Liver (tissue), 9 donors: ENCODE results near the gene VDAC1. TPM values are rescaled to one million over a fixed set of nuclear protein-coding genes. Genes with fewer than 3 reads are reported as not detected.
A peak's percentile ranks its signal among the peaks of the same experiment; 100 is the strongest.

ENCODE experiments used
- DNase-seq: peaks from one replicate; pipeline ENCODE4 v3.0.0-alpha.2; 2017; ENCODE audit warnings: low spot score
- H3K27ac ChIP-seq, 2 donors: one replicate each; pipeline ENCODE4 v1.7.0; 2013; ENCODE audit warnings: inconsistent platforms in 2 of 2, low read length in 2 of 2, control low read depth in 1 of 2, low read depth in 1 of 2, mild to moderate bottlenecking in 1 of 2
- H3K27me3 ChIP-seq, 4 donors: one replicate each; pipeline versions ENCODE4 v1.6.1 to v1.7.0; 2013; ENCODE audit warnings: low read length in 3 of 4, inconsistent platforms in 1 of 4, mild to moderate bottlenecking in 1 of 4, moderate library complexity in 1 of 4; ENCODE audit not compliant: control insufficient read depth in 4 of 4, insufficient read depth in 4 of 4
- H3K36me3 ChIP-seq, 4 donors: one replicate each; pipeline versions ENCODE4 v1.6.1 to v1.7.0; 2013; ENCODE audit warnings: low read length in 3 of 4, mild to moderate bottlenecking in 3 of 4, low read depth in 1 of 4, moderate library complexity in 1 of 4; ENCODE audit not compliant: control insufficient read depth in 4 of 4, insufficient read depth in 3 of 4
- H3K4me1 ChIP-seq, 4 donors: one replicate each; pipeline versions ENCODE4 v1.6.1 to v1.7.0; 2013; ENCODE audit warnings: low read length in 3 of 4, mild to moderate bottlenecking in 3 of 4, moderate library complexity in 1 of 4; ENCODE audit not compliant: control insufficient read depth in 4 of 4, insufficient read depth in 4 of 4
- H3K4me3 ChIP-seq, 3 donors: one replicate each; pipeline versions ENCODE4 v1.6.1 to v1.7.0; 2013; ENCODE audit warnings: low read length in 3 of 3, control low read depth in 1 of 3, low read depth in 1 of 3, mild to moderate bottlenecking in 1 of 3
- H3K9ac ChIP-seq, 2 donors: one replicate each; pipeline ENCODE4 v1.7.0; 2013; ENCODE audit warnings: low read length in 2 of 2, mild to moderate bottlenecking in 2 of 2, moderate library complexity in 2 of 2, control low read depth in 1 of 2, low read depth in 1 of 2
- H3K9me3 ChIP-seq, 4 donors: one replicate each; pipeline versions ENCODE4 v1.6.1 to v1.7.0; 2013; ENCODE audit warnings: low read length in 3 of 4; ENCODE audit not compliant: control insufficient read depth in 4 of 4
- FOXA2 ChIP-seq: IDR thresholded peaks from 2 replicates; pipeline ENCODE4 v1.6.1; 2016; ENCODE audit warnings: antibody characterized with exemption
- GABPA ChIP-seq, 2 donors: IDR thresholded peaks in 1 of 2; conservative IDR thresholded peaks in 1 of 2; 2 replicates each; pipeline ENCODE4 v1.6.1; 2016; ENCODE audit warnings: antibody characterized with exemption in 2 of 2, mild to moderate bottlenecking in 1 of 2, moderate library complexity in 1 of 2
- HNF4A ChIP-seq, 2 donors: conservative IDR thresholded peaks; 2 replicates each; pipeline ENCODE4 v1.6.1; 2016; ENCODE audit warnings: antibody characterized with exemption in 2 of 2, mild to moderate bottlenecking in 2 of 2
- HNF4G ChIP-seq: IDR thresholded peaks from 2 replicates; pipeline ENCODE4 v1.6.1; 2016; ENCODE audit warnings: antibody characterized with exemption
- JUND ChIP-seq, 2 donors: IDR thresholded peaks; 2 replicates each; pipeline ENCODE4 v1.6.1; 2016; ENCODE audit warnings: antibody characterized with exemption in 2 of 2
- NR2F2 ChIP-seq: IDR thresholded peaks from 2 replicates; pipeline ENCODE4 v1.6.1; 2016; ENCODE audit warnings: antibody characterized with exemption
- RAD21 ChIP-seq, 2 donors: IDR thresholded peaks; 2 replicates each; pipeline ENCODE4 v1.6.1; 2016; ENCODE audit warnings: antibody characterized with exemption in 2 of 2, mild to moderate bottlenecking in 2 of 2
- RXRA ChIP-seq, 2 donors: IDR thresholded peaks; 2 replicates each; pipeline ENCODE4 v1.6.1; 2017 to 2018; ENCODE audit warnings: antibody characterized with exemption in 2 of 2, mild to moderate bottlenecking in 1 of 2
- SP1 ChIP-seq: IDR thresholded peaks from 2 replicates; pipeline ENCODE4 v1.6.1; 2018; ENCODE audit warnings: antibody characterized with exemption, mild to moderate bottlenecking
- TAF1 ChIP-seq: conservative IDR thresholded peaks from 2 replicates; pipeline ENCODE4 v1.6.1; 2016; ENCODE audit warnings: antibody characterized with exemption, mild to moderate bottlenecking
- YY1 ChIP-seq: IDR thresholded peaks from 2 replicates; pipeline ENCODE4 v1.6.1; 2016; ENCODE audit warnings: antibody characterized with exemption, mild to moderate bottlenecking
- WGBS: extraction: QIAGEN DNeasy Blood & Tissue Kit; methylation state at CpG from one replicate; pipeline ENCODE4 v1.1.7; 2013; 5-methylcytosine and 5-hydroxymethylcytosine counted together
- polyA plus RNA-seq, 2 donors: library from polyadenylated mRNA; stranded (reverse) in 1 of 2; unstranded in 1 of 2; fragments of 200-250 nt in 1 of 2; fragments of >200 nt in 1 of 2; fragmentation: Nextera tagmentation in 1 of 2; extraction: Ambion mirVana in 1 of 2; gene quantifications; one replicate each; pipeline versions ENCODE4 v1.2.1 to v1.2.3, GENCODE V29; 2013 to 2015
- total RNA-seq, 2 donors: library from RNA; depleted of rRNA; stranded (reverse); fragments of >200 nt; gene quantifications; one replicate each; pipeline ENCODE4 v1.2.3, GENCODE V29; 2014
- TF ChIP-seq, protein P1 (sequence below): fragments of 150-350 bp; IDR thresholded peaks from 2 replicates; pipeline ENCODE4 v1.5.1; 2017; ENCODE audit warnings: improper control_type of control experiment, low read depth, low read length; ENCODE audit not compliant: missing input control
- TF ChIP-seq, protein P2 (sequence below): IDR thresholded peaks from 2 replicates; pipeline ENCODE4 v1.6.1; 2016; ENCODE audit warnings: antibody characterized with exemption
- TF ChIP-seq, protein P3 (sequence below): IDR thresholded peaks from 2 replicates; pipeline ENCODE4 v1.6.1; 2016; ENCODE audit warnings: antibody characterized with exemption
- TF ChIP-seq, protein P4 (sequence below): IDR thresholded peaks from 2 replicates; pipeline ENCODE4 v1.6.1; 2016; ENCODE audit warnings: antibody characterized with exemption
- TF ChIP-seq, protein P5 (sequence below): IDR thresholded peaks from 2 replicates; pipeline ENCODE4 v1.6.1; 2016; ENCODE audit warnings: antibody characterized with exemption, mild to moderate bottlenecking
- donor health status: healthy.
- donor health status: healthy.
- donor health status: healthy.
- donor health status: healthy.
- donor health status: healthy.

VDAC1 gene
- total and polyA plus RNA-seq, 4 donors: 85.4 to 139 (median 121) TPM

DNA sequence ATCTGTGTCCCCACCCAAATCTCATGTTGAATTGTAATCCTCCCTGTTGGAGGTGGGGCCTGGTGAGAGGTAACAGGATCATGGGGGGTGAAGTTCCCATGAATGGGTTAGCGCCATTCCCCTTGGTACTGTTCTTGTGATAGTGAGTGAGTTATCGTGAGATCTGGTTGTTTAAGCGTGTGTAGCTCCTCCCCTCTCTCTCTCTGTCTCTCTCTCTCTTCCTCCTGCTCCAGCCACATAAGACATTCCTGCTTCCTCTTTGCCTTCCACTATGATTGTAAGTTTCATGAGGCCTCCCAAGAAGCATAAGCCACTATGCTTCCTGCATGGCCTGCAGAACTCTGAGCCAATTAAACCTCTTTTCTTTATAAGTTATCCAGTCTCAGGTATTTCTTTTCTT, 65.1 kb downstream of the VDAC1 start:
- no peak for DNase-seq
- no peak overlapping the region for H3K27ac ChIP-seq
- peaks cover 2 to 12% (median 6%) of the 10 kb centered on the region in 4 donors for H3K4me1 ChIP-seq
- H3K9me3 ChIP-seq: no peaks in the 10 kb centered on the region
- WGBS: 95% methylated on average over 3 of the region's 3 CpGs
- TF ChIP-seq RAD21 (IDR thresholded peaks at IDR 0.05): no peak
- no peak for TF ChIP-seq FOXA2
- no peak for TF ChIP-seq SP1
- no peak for TF ChIP-seq HNF4G
- TF ChIP-seq, protein P1, sequence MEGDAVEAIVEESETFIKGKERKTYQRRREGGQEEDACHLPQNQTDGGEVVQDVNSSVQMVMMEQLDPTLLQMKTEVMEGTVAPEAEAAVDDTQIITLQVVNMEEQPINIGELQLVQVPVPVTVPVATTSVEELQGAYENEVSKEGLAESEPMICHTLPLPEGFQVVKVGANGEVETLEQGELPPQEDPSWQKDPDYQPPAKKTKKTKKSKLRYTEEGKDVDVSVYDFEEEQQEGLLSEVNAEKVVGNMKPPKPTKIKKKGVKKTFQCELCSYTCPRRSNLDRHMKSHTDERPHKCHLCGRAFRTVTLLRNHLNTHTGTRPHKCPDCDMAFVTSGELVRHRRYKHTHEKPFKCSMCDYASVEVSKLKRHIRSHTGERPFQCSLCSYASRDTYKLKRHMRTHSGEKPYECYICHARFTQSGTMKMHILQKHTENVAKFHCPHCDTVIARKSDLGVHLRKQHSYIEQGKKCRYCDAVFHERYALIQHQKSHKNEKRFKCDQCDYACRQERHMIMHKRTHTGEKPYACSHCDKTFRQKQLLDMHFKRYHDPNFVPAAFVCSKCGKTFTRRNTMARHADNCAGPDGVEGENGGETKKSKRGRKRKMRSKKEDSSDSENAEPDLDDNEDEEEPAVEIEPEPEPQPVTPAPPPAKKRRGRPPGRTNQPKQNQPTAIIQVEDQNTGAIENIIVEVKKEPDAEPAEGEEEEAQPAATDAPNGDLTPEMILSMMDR: no peak
- no peak for TF ChIP-seq HNF4A (conservative IDR thresholded peaks at IDR 0.05)
- no peak for TF ChIP-seq YY1
- no peak for TF ChIP-seq TAF1
- TF ChIP-seq, protein P2, sequence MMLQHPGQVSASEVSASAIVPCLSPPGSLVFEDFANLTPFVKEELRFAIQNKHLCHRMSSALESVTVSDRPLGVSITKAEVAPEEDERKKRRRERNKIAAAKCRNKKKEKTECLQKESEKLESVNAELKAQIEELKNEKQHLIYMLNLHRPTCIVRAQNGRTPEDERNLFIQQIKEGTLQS: no peak
- TF ChIP-seq, protein P3, sequence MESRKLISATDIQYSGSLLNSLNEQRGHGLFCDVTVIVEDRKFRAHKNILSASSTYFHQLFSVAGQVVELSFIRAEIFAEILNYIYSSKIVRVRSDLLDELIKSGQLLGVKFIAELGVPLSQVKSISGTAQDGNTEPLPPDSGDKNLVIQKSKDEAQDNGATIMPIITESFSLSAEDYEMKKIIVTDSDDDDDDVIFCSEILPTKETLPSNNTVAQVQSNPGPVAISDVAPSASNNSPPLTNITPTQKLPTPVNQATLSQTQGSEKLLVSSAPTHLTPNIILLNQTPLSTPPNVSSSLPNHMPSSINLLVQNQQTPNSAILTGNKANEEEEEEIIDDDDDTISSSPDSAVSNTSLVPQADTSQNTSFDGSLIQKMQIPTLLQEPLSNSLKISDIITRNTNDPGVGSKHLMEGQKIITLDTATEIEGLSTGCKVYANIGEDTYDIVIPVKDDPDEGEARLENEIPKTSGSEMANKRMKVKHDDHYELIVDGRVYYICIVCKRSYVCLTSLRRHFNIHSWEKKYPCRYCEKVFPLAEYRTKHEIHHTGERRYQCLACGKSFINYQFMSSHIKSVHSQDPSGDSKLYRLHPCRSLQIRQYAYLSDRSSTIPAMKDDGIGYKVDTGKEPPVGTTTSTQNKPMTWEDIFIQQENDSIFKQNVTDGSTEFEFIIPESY: no peak
- no peak for TF ChIP-seq RXRA (IDR thresholded peaks at IDR 0.05)
- no peak for TF ChIP-seq NR2F2
- H3K27me3 ChIP-seq: no peaks in the 10 kb centered on the region
- H3K9ac ChIP-seq: no peak overlapping the region
- H3K36me3 ChIP-seq: no peaks in the 10 kb centered on the region
- no peak overlapping the region for H3K4me3 ChIP-seq

DNA sequence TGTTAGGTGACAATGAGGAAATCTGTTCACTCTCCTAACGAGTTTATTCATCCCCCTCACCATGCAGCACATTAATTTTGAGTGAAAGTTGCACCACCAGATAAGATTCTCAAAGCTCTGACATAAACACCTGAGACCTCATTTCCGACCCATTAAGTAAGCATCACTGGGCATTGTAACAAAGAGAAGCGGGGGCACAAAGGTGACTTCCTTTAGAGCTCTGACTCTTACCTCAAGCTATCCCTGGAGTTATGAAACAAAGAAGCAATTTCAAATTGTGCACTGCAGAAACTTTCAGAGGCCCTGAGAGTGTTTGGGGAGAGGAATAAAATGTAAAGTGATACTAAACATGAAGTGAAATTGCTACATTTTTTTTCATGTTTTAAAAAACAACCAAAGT, 65.8 kb downstream of the VDAC1 start:
- H3K9ac ChIP-seq: no peak overlapping the region
- WGBS: 90% methylated on average over 3 of the region's 3 CpGs
- no peaks in the 10 kb centered on the region for H3K9me3 ChIP-seq
- H3K4me1 ChIP-seq: peaks cover 2 to 12% (median 6%) of the 10 kb centered on the region in 4 donors
- no peak overlapping the region for H3K27ac ChIP-seq
- no peak for TF ChIP-seq HNF4G
- TF ChIP-seq, protein P4, sequence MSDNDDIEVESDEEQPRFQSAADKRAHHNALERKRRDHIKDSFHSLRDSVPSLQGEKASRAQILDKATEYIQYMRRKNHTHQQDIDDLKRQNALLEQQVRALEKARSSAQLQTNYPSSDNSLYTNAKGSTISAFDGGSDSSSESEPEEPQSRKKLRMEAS: no peak
- no peak for TF ChIP-seq RXRA (IDR thresholded peaks at IDR 0.05)
- no peak for TF ChIP-seq RAD21 (IDR thresholded peaks at IDR 0.05)
- TF ChIP-seq JUND (IDR thresholded peaks at IDR 0.05): no peak
- no peak overlapping the region for H3K4me3 ChIP-seq
- DNase-seq: no peak
- H3K36me3 ChIP-seq: no peaks in the 10 kb centered on the region
- H3K27me3 ChIP-seq: no peaks in the 10 kb centered on the region

DNA sequence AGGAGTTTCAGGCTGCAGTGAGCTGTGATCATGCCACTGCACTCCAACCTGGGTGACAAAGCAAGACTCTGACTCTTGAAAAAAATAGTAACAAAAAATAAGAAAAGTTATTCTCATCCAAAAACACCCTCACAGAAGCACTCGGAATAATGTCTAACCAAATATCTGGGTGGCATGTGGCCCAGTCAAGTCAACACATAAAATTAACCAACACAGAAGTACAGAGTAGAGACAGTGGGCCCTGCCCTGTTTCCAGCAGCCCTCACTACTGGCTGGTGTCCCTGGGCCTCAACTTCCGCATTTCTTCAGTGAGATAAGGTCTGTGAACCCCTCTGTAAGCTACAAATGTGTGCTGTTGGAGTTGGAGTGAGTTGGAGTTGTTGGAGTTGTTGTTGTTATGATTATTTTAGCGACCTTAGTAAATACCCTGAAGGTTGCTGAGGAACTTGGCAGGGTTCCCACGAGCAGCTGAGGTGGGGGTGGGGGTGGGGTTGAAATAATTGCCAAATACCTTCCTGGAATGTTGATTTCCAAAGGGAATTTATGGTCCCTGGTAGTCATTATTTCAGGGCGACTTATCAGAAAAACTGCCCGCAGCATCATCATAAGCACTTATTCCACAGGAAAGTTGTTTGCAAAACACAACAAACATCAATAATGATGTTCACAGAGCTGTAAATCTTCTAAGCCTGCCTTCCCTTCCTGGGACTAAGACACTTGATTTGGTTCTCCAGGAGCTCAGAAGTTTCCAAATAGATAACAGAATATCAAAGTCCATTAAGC, 66.5 kb downstream of the VDAC1 start:
- H3K27ac ChIP-seq: no peak overlapping the region
- no peaks in the 10 kb centered on the region for H3K27me3 ChIP-seq
- TF ChIP-seq HNF4A (conservative IDR thresholded peaks at IDR 0.05): no peak
- TF ChIP-seq, protein P1: no peak
- no peak for TF ChIP-seq YY1
- TF ChIP-seq NR2F2: no peak
- TF ChIP-seq RXRA (IDR thresholded peaks at IDR 0.05): no peak
- no peak for TF ChIP-seq JUND (IDR thresholded peaks at IDR 0.05)
- no peak for TF ChIP-seq TAF1
- TF ChIP-seq HNF4G: no peak
- TF ChIP-seq, protein P5, sequence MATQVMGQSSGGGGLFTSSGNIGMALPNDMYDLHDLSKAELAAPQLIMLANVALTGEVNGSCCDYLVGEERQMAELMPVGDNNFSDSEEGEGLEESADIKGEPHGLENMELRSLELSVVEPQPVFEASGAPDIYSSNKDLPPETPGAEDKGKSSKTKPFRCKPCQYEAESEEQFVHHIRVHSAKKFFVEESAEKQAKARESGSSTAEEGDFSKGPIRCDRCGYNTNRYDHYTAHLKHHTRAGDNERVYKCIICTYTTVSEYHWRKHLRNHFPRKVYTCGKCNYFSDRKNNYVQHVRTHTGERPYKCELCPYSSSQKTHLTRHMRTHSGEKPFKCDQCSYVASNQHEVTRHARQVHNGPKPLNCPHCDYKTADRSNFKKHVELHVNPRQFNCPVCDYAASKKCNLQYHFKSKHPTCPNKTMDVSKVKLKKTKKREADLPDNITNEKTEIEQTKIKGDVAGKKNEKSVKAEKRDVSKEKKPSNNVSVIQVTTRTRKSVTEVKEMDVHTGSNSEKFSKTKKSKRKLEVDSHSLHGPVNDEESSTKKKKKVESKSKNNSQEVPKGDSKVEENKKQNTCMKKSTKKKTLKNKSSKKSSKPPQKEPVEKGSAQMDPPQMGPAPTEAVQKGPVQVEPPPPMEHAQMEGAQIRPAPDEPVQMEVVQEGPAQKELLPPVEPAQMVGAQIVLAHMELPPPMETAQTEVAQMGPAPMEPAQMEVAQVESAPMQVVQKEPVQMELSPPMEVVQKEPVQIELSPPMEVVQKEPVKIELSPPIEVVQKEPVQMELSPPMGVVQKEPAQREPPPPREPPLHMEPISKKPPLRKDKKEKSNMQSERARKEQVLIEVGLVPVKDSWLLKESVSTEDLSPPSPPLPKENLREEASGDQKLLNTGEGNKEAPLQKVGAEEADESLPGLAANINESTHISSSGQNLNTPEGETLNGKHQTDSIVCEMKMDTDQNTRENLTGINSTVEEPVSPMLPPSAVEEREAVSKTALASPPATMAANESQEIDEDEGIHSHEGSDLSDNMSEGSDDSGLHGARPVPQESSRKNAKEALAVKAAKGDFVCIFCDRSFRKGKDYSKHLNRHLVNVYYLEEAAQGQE: no peak
- no peak for TF ChIP-seq GABPA (IDR thresholded peaks at IDR 0.05 in 1 of 2, conservative IDR thresholded peaks at IDR 0.05 in 1 of 2)
- no peak for TF ChIP-seq RAD21 (IDR thresholded peaks at IDR 0.05)
- no peak overlapping the region for H3K4me3 ChIP-seq
- no peaks in the 10 kb centered on the region for H3K36me3 ChIP-seq
- DNase-seq: peak; percentile 55
- H3K9ac ChIP-seq: no peak overlapping the region
- H3K9me3 ChIP-seq: no peaks in the 10 kb centered on the region
- peaks cover 0 to 8% (median 2%) of the 10 kb centered on the region in 4 donors for H3K4me1 ChIP-seq
- 68% methylated on average over 6 of the region's 6 CpGs for WGBS
